ENCODE results near the gene ZSWIM6.

DNA sequence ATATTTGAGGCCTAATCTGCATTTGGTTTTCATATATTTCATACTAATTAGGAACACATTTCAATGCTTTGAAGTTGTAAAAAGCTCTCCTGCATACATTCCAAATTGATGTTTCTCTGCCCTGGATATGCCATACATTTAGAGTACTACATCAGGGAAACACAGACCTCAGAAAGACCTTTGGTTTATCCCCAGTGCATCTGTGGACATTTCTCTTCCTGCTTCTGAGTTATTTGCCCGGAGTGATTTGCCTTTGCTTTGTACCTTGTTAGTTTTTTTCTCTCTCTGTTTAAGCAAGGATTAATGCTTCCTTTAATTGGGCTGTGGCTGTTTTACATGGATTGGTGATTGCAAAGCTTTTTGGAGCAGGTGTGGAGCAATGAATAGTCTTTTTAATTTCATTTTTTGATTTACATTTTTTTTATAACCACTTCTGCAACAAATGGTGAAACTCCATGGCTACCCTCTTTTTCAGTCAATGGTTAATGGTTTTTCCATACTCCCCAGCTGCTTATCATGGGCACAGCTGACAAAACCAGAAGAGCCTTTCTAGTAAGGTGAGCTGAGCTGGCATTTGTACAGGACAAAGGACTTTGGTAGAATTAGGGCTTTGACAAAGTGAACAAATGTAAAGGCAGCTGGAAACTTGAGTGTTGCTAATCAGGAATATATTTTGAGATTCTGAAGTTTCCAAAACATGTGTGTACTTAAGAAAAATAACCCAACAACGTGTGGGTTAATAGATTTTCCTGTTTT lies 54.2 kb downstream of the ZSWIM6 start:
- no peak for TF ChIP-seq EZH2phosphoT487 (IDR thresholded peaks at IDR 0.05; ENCODE audit: low read depth, severe bottlenecking, unreplicated experiment)
- TF ChIP-seq, protein P1, sequence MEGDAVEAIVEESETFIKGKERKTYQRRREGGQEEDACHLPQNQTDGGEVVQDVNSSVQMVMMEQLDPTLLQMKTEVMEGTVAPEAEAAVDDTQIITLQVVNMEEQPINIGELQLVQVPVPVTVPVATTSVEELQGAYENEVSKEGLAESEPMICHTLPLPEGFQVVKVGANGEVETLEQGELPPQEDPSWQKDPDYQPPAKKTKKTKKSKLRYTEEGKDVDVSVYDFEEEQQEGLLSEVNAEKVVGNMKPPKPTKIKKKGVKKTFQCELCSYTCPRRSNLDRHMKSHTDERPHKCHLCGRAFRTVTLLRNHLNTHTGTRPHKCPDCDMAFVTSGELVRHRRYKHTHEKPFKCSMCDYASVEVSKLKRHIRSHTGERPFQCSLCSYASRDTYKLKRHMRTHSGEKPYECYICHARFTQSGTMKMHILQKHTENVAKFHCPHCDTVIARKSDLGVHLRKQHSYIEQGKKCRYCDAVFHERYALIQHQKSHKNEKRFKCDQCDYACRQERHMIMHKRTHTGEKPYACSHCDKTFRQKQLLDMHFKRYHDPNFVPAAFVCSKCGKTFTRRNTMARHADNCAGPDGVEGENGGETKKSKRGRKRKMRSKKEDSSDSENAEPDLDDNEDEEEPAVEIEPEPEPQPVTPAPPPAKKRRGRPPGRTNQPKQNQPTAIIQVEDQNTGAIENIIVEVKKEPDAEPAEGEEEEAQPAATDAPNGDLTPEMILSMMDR (IDR thresholded peaks at IDR 0.05; ENCODE audit: poor library complexity) = no peak
- TF ChIP-seq EZH2 (IDR thresholded peaks at IDR 0.05; ENCODE audit: borderline replicate concordance) = no peak
